Measurements from ENCODE around the gene ORC2. TPM values are rescaled to one million over a fixed set of nuclear protein-coding genes. Genes with fewer than 3 reads are reported as not detected.
"Not testable (repeated sequence)": the region's sequence is repeated elsewhere in the genome, so short reads cannot be mapped to it uniquely, and the experiment has no call there.

ORC2 gene
- total RNA-seq (2014; rRNA removed; shearing (Covaris generic); ENCODE audit: low replicate concordance): 12.9 and 20.9 TPM in 2 replicates

GRCh38 chr2:200963124-200963917 is at the start of gene ORC2:
TSS of gene ORC2 (minus strand) at chr2:200963660. CDS start at chr2:200958123, 5,537 bp downstream.
- in situ Hi-C loops (cut with HindIII; ENCODE audit: low pct_unique_long_range_greater_than_20kb, low sequenced_read_pairs): no loop called here
- peak; percentile 97 for DNase-seq (ENCODE audit: low read depth)

- in situ Hi-C loops (cut with HindIII; ENCODE audit: low pct_unique_long_range_greater_than_20kb, low sequenced_read_pairs): no loop called here
- DNase-seq (ENCODE audit: low read depth): peak; percentile 96
These were observed 44.9 kb upstream of the ORC2 start for GRCh38 chr2:201008296-201008829.

- in situ Hi-C loops (cut with HindIII; ENCODE audit: low pct_unique_long_range_greater_than_20kb, low sequenced_read_pairs): no loop called here
- peak; percentile 71 for DNase-seq (ENCODE audit: low read depth)
These were observed 44.1 kb upstream of the ORC2 start for GRCh38 chr2:201007584-201007998.

GRCh38 chr2:201006704-201007103 is 43.2 kb upstream of the ORC2 start:
- in situ Hi-C loops (cut with HindIII; ENCODE audit: low pct_unique_long_range_greater_than_20kb, low sequenced_read_pairs): no loop called here

GRCh38 chr2:201004370-201004769 is 40.9 kb upstream of the ORC2 start:
- in situ Hi-C loops (cut with HindIII; ENCODE audit: low pct_unique_long_range_greater_than_20kb, low sequenced_read_pairs): no loop called here
- DNase-seq (ENCODE audit: low read depth): no peak

More at GRCh38 chr2:201006704-201007103, 43.2 kb upstream of the ORC2 start:
- DNase-seq (ENCODE audit: low read depth): peak; percentile 70

- in situ Hi-C loops (cut with HindIII; ENCODE audit: low pct_unique_long_range_greater_than_20kb, low sequenced_read_pairs): no loop called here
- DNase-seq (ENCODE audit: low read depth): no peak
These were observed 29.6 kb upstream of the ORC2 start for GRCh38 chr2:200993097-200993496.

- no peak for DNase-seq (ENCODE audit: low read depth)
- in situ Hi-C loops (cut with HindIII; ENCODE audit: low pct_unique_long_range_greater_than_20kb, low sequenced_read_pairs): no loop called here
These were observed 23.7 kb upstream of the ORC2 start for GRCh38 chr2:200987137-200987536.

- in situ Hi-C loops (cut with HindIII; ENCODE audit: low pct_unique_long_range_greater_than_20kb, low sequenced_read_pairs): no loop called here
- DNase-seq (ENCODE audit: low read depth): no peak
These were observed 22.3 kb upstream of the ORC2 start for GRCh38 chr2:200985799-200986198.

GRCh38 chr2:200976710-200977109 is 13.2 kb upstream of the ORC2 start:
- no peak for DNase-seq (ENCODE audit: low read depth)

GRCh38 chr2:200975672-200976071 is 12.2 kb upstream of the ORC2 start:
- in situ Hi-C loops (cut with HindIII; ENCODE audit: low pct_unique_long_range_greater_than_20kb, low sequenced_read_pairs): no loop called here
- no peak for DNase-seq (ENCODE audit: low read depth)

More at GRCh38 chr2:200976710-200977109, 13.2 kb upstream of the ORC2 start:
- in situ Hi-C loops (cut with HindIII; ENCODE audit: low pct_unique_long_range_greater_than_20kb, low sequenced_read_pairs): no loop called here

GRCh38 chr2:200970057-200970456 is 6.6 kb upstream of the ORC2 start:
- DNase-seq (ENCODE audit: low read depth); in situ Hi-C loops (cut with HindIII; ENCODE audit: low pct_unique_long_range_greater_than_20kb, low sequenced_read_pairs): not testable (repeated sequence)

GRCh38 chr2:200968735-200969134 is 5.3 kb upstream of the ORC2 start:
- in situ Hi-C loops (cut with HindIII; ENCODE audit: low pct_unique_long_range_greater_than_20kb, low sequenced_read_pairs): no loop called here
- DNase-seq (ENCODE audit: low read depth): no peak

- DNase-seq (ENCODE audit: low read depth): no peak
- in situ Hi-C loops (cut with HindIII; ENCODE audit: low pct_unique_long_range_greater_than_20kb, low sequenced_read_pairs): no loop called here
These were observed 4.7 kb upstream of the ORC2 start for GRCh38 chr2:200968162-200968561.

GRCh38 chr2:200966770-200967169 is 3.3 kb upstream of the ORC2 start:
- DNase-seq (ENCODE audit: low read depth): no peak
- in situ Hi-C loops (cut with HindIII; ENCODE audit: low pct_unique_long_range_greater_than_20kb, low sequenced_read_pairs): no loop called here

GRCh38 chr2:200964498-200964897 is 1.0 kb upstream of the ORC2 start:
- DNase-seq (ENCODE audit: low read depth): no peak
- in situ Hi-C loops (cut with HindIII; ENCODE audit: low pct_unique_long_range_greater_than_20kb, low sequenced_read_pairs): no loop called here

GRCh38 chr2:200963918-200964252 is 425 bp upstream of the ORC2 start:
- in situ Hi-C loops (cut with HindIII; ENCODE audit: low pct_unique_long_range_greater_than_20kb, low sequenced_read_pairs); DNase-seq (ENCODE audit: low read depth): not testable (repeated sequence)

GRCh38 chr2:200962811-200963123 is 693 bp downstream of the ORC2 start:
- DNase-seq (ENCODE audit: low read depth): no peak
- in situ Hi-C loops (cut with HindIII; ENCODE audit: low pct_unique_long_range_greater_than_20kb, low sequenced_read_pairs): no loop called here

- DNase-seq (ENCODE audit: low read depth): no peak
- in situ Hi-C loops (cut with HindIII; ENCODE audit: low pct_unique_long_range_greater_than_20kb, low sequenced_read_pairs): no loop called here
These were observed 1.8 kb downstream of the ORC2 start for GRCh38 chr2:200961674-200962073.

GRCh38 chr2:200950378-200950777 is 13.1 kb downstream of the ORC2 start:
- no peak for DNase-seq (ENCODE audit: low read depth)
- in situ Hi-C loops (cut with HindIII; ENCODE audit: low pct_unique_long_range_greater_than_20kb, low sequenced_read_pairs): no loop called here

- no peak for DNase-seq (ENCODE audit: low read depth)
- in situ Hi-C loops (cut with HindIII; ENCODE audit: low pct_unique_long_range_greater_than_20kb, low sequenced_read_pairs): no loop called here
These were observed 18.1 kb downstream of the ORC2 start for GRCh38 chr2:200945395-200945729.

All from Caki2 (cell line).